Globus pallidus (tissue), 1 donor: ENCODE data around the gene GPN1.
"Not testable (repeated sequence)": the region's sequence is repeated elsewhere in the genome, so short reads cannot be mapped to it uniquely, and the experiment has no call there.

Experiments used
- DNase-seq: peaks from one replicate; pipeline ENCODE4 v3.0.0-alpha.2; 2015; ENCODE audit warnings: low spot score

GPN1 gene

GRCh38 chr2:27627963-27628766 is 685 bp upstream of the GPN1 start:
- DNase-seq, result no peak

- not testable (repeated sequence) for DNase-seq
Measured at GRCh38 chr2:27630257-27630656, 1.4 kb downstream of the GPN1 start.

- DNase-seq, result no peak
Measured at GRCh38 chr2:27634291-27634690, 5.4 kb downstream of the GPN1 start.

- DNase-seq, result no peak
Measured at GRCh38 chr2:27636766-27637165, 7.9 kb downstream of the GPN1 start.

- no peak for DNase-seq
Measured at GRCh38 chr2:27638037-27638637, 9.3 kb downstream of the GPN1 start.

GRCh38 chr2:27638709-27639108 is 9.9 kb downstream of the GPN1 start:
- DNase-seq, result no peak

- no peak for DNase-seq
Measured at GRCh38 chr2:27640722-27641245, 11.9 kb downstream of the GPN1 start.

- DNase-seq, result no peak
Measured at GRCh38 chr2:27645197-27645596, 16.3 kb downstream of the GPN1 start.

GRCh38 chr2:27647289-27647688 is 18.4 kb downstream of the GPN1 start:
- DNase-seq, result no peak

GRCh38 chr2:27647737-27648136 is 18.9 kb downstream of the GPN1 start:
- no peak for DNase-seq

GRCh38 chr2:27651056-27651455 is 22.2 kb downstream of the GPN1 start:
- DNase-seq, result no peak

GRCh38 chr2:27652341-27652740 is 23.5 kb downstream of the GPN1 start:
- no peak for DNase-seq

GRCh38 chr2:27652790-27653189 is 23.9 kb downstream of the GPN1 start:
- no peak for DNase-seq

- no peak for DNase-seq
Measured at GRCh38 chr2:27653397-27653796, 24.5 kb downstream of the GPN1 start.

GRCh38 chr2:27655155-27655951 is 26.5 kb downstream of the GPN1 start:
- no peak for DNase-seq

GRCh38 chr2:27661371-27661770 is 32.5 kb downstream of the GPN1 start:
- no peak for DNase-seq

- DNase-seq, result peak; percentile 82
Measured at GRCh38 chr2:27663285-27664153, 34.7 kb downstream of the GPN1 start, which contains the start of the genes SLC4A1AP and SUPT7L. TSS of gene SLC4A1AP (plus strand) at chr2:27663889. CDS start at chr2:27663915, 26 bp downstream. TSS of gene SUPT7L (minus strand) at chr2:27663614. CDS start at chr2:27662192, 1,422 bp downstream.

GRCh38 chr2:27664154-27664574 is 35.3 kb downstream of the GPN1 start:
- DNase-seq, result no peak

- DNase-seq, result no peak
Measured at GRCh38 chr2:27664622-27665363, 35.9 kb downstream of the GPN1 start.

- no peak for DNase-seq
Measured at GRCh38 chr2:27667446-27667845, 38.6 kb downstream of the GPN1 start.

GRCh38 chr2:27671235-27671634 is 42.4 kb downstream of the GPN1 start:
- DNase-seq, result no peak
